NCI-H1417 treated with DMSO at 0.1 percent for 48 hours (cell line): ENCODE data around the gene MMP7.
A peak's percentile ranks its signal among the peaks of the same experiment; 100 is the strongest.
"Not testable (repeated sequence)": the region's sequence is repeated elsewhere in the genome, so short reads cannot be mapped to it uniquely, and the experiment has no call there.

Experiments
- DNase-seq: peaks from one replicate; lab custom pipeline; 2025; lab: John Stamatoyannopoulos, UW

MMP7 gene

GRCh38 chr11:102538932-102539331 is 8.4 kb upstream of the MMP7 start:
- no peak for DNase-seq

- DNase-seq = no peak
Observed at GRCh38 chr11:102534261-102534872, 3.8 kb upstream of the MMP7 start.

- no peak for DNase-seq
Observed at GRCh38 chr11:102528618-102529017, 1.9 kb downstream of the MMP7 start.

- DNase-seq = no peak
Observed at GRCh38 chr11:102527684-102528083, 2.9 kb downstream of the MMP7 start.

- DNase-seq = no peak
Observed at GRCh38 chr11:102527041-102527440, 3.5 kb downstream of the MMP7 start.

GRCh38 chr11:102523887-102524286 is 6.7 kb downstream of the MMP7 start:
- DNase-seq = no peak

- no peak for DNase-seq
Observed at GRCh38 chr11:102523189-102523570, 7.4 kb downstream of the MMP7 start.

- no peak for DNase-seq
Observed at GRCh38 chr11:102522312-102523188, 8.0 kb downstream of the MMP7 start.

GRCh38 chr11:102521121-102521520 is 9.4 kb downstream of the MMP7 start:
- DNase-seq = no peak

GRCh38 chr11:102520514-102520913 is 10.0 kb downstream of the MMP7 start:
- no peak for DNase-seq

GRCh38 chr11:102518296-102519094 is 12.1 kb downstream of the MMP7 start:
- no peak for DNase-seq

- DNase-seq = no peak
Observed at GRCh38 chr11:102517670-102518069, 12.9 kb downstream of the MMP7 start.

- DNase-seq = no peak
Observed at GRCh38 chr11:102516179-102516578, 14.4 kb downstream of the MMP7 start.

- no peak for DNase-seq
Observed at GRCh38 chr11:102513869-102514268, 16.7 kb downstream of the MMP7 start.

GRCh38 chr11:102510439-102511135 is 20.0 kb downstream of the MMP7 start:
- DNase-seq = no peak

GRCh38 chr11:102502831-102503230 is 27.7 kb downstream of the MMP7 start:
- not testable (repeated sequence) for DNase-seq

GRCh38 chr11:102500829-102501228 is 29.7 kb downstream of the MMP7 start:
- DNase-seq = no peak

GRCh38 chr11:102499931-102500330 is 30.6 kb downstream of the MMP7 start:
- no peak for DNase-seq

- no peak for DNase-seq
Observed at GRCh38 chr11:102499151-102499550, 31.4 kb downstream of the MMP7 start.

GRCh38 chr11:102497061-102497460 is 33.5 kb downstream of the MMP7 start:
- DNase-seq = no peak

- DNase-seq = peak; percentile 34
Observed at GRCh38 chr11:102495161-102496042, 35.1 kb downstream of the MMP7 start.
